Measurements from ENCODE around the gene GMCL2.

DNA sequence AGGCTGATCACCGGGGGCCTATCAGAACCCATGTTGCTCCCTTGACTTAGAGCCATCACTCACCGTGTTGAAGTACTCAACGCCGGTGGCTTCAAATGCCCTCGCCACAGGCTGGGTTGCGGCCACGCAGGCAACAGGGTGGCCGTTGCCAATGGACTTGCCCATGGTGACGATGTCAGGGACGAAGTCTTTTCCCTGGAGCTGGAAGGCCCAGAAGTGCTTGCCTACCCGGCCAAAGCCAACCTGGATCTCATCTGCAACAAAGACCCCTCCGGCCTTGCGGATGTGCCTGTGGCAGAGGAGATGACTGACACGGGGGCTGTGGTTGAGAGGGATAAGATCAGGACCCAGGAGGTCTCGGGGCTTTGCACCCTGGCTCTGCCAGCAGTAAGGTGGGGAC is 35.1 kb upstream of the GMCL2 start:
- no peak for TF ChIP-seq CTCF (IDR thresholded peaks at IDR 0.05)
- no peak for TF ChIP-seq POLR2A (IDR thresholded peaks at IDR 0.05)
